ENCODE results near the gene S1PR4.
"Not testable (repeated sequence)": the region's sequence is repeated elsewhere in the genome, so short reads cannot be mapped to it uniquely, and the experiment has no call there.

The S1PR4 gene

DNA sequence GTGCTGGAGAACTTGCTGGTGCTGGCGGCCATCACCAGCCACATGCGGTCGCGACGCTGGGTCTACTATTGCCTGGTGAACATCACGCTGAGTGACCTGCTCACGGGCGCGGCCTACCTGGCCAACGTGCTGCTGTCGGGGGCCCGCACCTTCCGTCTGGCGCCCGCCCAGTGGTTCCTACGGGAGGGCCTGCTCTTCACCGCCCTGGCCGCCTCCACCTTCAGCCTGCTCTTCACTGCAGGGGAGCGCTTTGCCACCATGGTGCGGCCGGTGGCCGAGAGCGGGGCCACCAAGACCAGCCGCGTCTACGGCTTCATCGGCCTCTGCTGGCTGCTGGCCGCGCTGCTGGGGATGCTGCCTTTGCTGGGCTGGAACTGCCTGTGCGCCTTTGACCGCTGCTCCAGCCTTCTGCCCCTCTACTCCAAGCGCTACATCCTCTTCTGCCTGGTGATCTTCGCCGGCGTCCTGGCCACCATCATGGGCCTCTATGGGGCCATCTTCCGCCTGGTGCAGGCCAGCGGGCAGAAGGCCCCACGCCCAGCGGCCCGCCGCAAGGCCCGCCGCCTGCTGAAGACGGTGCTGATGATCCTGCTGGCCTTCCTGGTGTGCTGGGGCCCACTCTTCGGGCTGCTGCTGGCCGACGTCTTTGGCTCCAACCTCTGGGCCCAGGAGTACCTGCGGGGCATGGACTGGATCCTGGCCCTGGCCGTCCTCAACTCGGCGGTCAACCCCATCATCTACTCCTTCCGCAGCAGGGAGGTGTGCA lies 587 bp downstream of the S1PR4 start:
- no peak for DNase-seq (ENCODE audit: low read depth in 2 of 2)

- DNase-seq (ENCODE audit: low read depth in 2 of 2) = no peak
Observed at GRCh38 chr19:3179739-3180293, 1.2 kb downstream of the S1PR4 start.

- DNase-seq (ENCODE audit: low read depth in 2 of 2) = no peak
Observed at GRCh38 chr19:3183721-3184641, 5.4 kb downstream of the S1PR4 start.

DNA sequence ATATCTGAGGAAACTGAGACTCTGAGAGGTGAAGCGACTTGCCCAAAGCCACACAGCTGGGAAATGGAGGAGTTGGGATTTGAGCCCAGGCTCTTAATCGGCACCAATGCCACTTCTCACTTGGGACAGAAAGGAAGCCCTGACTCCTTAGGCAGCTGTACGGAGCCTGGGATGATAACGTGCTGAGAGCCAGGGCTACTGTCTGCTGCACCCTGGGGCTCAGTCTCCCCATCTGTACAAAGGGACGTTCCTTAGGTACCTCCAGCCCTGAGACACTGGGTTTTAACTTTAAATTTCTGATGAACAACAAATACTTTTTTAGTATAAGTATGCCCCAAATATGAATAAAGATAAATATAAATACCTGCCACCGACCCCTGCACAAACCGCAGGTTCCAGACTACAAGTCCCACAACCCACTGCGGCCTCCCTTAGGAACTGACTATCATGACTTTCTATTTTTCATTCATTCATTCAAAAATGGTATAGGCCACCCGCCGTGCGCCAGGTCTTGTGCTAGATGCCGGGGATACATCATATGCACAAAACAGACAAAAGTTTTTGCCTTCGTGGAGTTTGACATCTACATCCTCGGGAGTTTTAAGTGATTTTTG lies 6.4 kb downstream of the S1PR4 start:
- peak in 1 of 2 donors; percentile 36 for DNase-seq (ENCODE audit: low read depth in 2 of 2)

DNA sequence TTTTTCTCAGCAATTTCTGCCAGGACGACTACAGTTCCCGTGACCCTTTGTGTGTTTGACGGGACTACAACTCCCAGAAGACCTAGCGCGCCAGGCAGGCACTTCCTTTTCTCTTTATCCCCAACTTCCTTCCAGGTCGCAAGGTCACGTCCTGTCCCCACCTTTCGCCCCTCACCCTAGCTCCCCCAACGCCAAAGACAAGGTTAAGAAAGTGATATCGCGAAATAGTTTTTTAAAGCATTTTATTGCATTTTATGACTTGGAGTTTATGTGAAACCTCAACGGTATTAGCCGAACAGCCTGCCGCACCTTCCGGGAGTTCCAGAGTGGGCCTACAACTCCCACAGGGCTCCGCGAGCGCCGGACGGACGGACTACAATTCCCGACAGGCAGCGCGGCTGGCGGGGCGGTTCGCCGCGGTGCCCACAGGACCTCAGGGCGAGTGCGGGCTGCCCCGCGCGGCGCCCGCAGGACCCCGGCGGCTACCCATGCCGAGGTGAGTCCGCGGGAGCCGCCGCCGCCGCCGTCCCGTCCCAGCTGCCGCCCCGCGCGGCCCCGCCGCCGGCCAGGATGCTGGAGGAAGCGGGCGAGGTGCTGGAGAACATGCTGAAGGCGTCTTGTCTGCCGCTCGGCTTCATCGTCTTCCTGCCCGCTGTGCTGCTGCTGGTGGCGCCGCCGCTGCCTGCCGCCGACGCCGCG lies 7.0 kb downstream of the S1PR4 start, which contains the start of gene NCLN:
Gene NCLN, plus strand, starts transcription at position 470 of the 699 bp plus-strand sequence. Its CDS starts 101 bp downstream, at position 571.
- DNase-seq (ENCODE audit: low read depth in 2 of 2) = peak; percentile 86 to 91

GRCh38 chr19:3186160-3186688 lies 7.7 kb downstream of the S1PR4 start:
- no peak for DNase-seq (ENCODE audit: low read depth in 2 of 2)

- DNase-seq (ENCODE audit: low read depth in 2 of 2) = no peak
Observed at GRCh38 chr19:3186891-3187661, 8.5 kb downstream of the S1PR4 start.

- no peak for DNase-seq (ENCODE audit: low read depth in 2 of 2)
Observed at GRCh38 chr19:3187662-3188511, 9.3 kb downstream of the S1PR4 start.

- no peak for DNase-seq (ENCODE audit: low read depth in 2 of 2)
Observed at GRCh38 chr19:3188627-3189596, 10.3 kb downstream of the S1PR4 start.

DNA sequence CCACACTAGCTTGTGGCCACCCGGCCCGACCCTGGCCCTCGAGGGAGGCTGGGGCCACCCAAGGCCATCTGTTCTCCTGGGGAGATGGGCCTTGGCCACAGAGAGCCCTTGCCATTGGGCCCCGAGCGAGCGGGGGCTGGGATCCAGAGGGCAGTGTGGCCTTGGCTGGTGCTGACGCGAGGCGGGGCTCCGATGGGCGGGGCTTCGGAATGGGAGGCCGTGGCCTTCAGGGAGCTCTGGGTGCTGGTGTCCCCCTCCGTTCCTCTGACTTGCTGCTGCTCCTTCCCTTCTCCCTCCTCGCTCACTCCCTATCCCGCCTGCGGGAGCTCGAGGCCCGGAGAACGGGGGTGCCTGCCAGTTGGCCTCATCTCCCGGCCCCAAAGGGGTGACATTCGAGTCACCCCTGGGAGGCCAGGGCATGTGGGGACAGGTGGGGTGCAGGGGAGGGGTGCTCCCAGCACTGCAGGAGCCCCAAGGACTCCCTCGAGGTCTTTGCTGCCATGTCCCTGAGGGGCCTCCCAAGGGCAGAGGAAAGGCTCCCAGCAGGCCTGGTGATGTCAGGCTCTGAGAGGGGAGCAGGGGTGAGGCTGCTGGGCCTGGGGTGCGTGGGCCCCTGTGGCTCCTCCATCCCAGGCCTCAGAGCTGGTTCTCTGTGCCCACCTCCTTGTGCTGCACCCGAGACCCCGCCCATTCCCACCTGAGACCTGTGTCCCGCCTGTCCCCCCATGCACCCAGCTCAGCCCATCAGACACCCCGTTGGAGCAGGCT lies 11.3 kb downstream of the S1PR4 start:
- DNase-seq (ENCODE audit: low read depth in 2 of 2) = no peak

GRCh38 chr19:3190470-3190770 lies 11.9 kb downstream of the S1PR4 start:
- no peak for DNase-seq (ENCODE audit: low read depth in 2 of 2)

DNA sequence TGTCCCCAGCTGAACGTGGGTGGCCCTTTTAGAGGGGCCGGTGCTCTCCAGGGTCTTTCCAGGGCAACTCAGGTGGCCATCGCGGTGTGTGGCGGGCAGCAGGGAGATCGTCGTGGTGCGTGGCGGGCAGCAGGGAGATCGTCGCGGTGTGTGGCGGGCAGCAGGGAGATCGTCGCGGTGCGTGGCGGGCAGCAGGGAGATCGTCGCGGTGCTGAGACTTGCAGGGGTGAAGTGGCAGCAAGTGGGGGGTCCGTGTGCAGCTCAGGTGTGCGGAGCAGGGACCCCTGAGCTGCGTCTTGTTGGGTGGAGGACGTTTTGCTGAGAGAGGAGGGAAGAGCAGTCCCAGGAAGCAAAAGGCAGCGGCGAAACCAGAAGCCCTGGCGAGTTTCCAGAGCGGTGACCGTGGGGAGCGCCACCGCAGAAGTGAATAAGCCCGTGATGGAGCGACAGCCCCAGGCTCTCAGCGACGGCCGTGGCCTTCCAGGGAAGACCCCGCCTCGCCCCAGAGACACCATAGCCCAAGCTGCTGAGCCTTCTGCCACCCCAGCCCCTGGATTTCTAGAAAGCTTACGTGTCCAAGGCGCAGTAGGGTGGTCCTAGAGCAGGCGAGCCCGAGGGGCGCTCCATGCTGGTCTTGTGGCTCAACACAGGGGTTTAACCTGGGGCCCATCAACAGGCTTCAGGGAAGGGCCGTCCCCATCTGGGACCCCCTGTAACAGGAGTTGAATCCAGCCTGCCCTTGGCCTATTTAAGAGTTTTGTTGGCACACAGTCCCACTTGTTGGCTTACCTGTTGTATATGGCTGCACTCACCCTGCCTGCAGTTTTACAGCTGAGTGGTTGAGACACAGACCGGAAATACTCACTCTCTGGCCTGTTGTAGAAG lies 12.6 kb downstream of the S1PR4 start:
- DNase-seq (ENCODE audit: low read depth in 2 of 2) = no peak

DNA sequence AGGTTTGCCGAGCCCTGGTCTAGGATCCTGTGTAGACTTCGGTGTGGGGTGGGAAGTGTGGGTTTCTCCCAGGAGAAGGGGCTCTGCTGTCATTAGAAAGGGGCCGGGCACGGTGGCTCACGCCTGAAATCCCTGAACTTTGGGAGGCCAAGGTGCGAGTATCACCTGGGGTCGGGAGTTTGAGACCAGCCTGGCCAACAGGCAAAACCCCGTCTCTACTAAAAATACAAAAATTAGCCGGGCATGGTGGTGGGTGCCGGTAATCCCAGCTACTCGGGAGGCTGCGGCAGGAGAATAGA lies 13.2 kb downstream of the S1PR4 start:
- DNase-seq (ENCODE audit: low read depth in 2 of 2) = not testable (repeated sequence)

GRCh38 chr19:3192228-3192635 lies 13.7 kb downstream of the S1PR4 start:
- no peak for DNase-seq (ENCODE audit: low read depth in 2 of 2)

GRCh38 chr19:3192684-3193083 lies 14.1 kb downstream of the S1PR4 start:
- no peak for DNase-seq (ENCODE audit: low read depth in 2 of 2)

DNA sequence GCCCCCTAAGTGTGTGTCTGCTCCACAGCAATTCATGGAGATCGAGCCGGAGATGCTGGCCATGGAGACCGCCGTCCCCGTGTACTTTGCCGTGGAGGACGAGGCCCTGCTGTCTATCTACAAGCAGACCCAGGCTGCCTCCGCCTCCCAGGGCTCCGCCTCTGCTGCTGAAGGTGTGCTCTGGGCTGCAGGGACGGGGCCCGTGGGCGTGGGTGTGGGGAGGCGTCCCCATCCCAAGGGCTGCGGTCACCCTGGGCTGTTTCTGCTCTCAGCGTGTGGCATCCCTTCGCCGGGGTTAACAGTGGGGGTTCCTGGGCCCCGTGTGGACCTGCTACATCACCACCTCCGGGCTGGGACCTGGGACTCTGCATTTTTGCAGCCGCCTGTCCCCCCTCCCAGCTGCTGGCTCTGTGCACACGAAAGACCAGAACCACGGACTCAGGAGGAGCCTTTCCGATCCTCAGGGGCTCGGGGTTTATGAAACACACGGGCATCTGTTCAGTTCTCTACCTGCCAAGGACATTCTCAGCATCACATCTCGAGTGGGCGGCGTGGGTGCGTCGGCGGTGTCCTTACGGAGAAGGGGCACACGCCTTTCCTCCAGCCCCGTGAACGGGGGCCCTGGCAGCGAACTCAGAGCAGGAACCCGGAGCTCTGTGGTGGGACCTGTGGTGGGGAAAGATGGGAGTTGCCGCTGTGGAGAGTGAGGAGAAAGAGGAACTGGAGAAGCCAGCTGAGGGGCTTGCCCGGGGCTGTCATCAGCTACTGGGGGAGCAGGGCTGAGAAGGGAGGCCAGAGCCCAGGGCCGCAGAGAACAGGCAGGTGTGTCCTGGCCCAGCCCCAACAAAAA lies 14.9 kb downstream of the S1PR4 start:
- no peak for DNase-seq (ENCODE audit: low read depth in 2 of 2)
